Vagina (tissue), 2 donors: Measurements from ENCODE around the gene PRDX6. TPM values are rescaled to one million over a fixed set of nuclear protein-coding genes. Genes with fewer than 3 reads are reported as not detected.

Experiments
- DNase-seq, 2 donors: peaks; one replicate each; pipeline ENCODE4 v3.0.0-alpha.2; 2017; ENCODE audit errors: extremely low spot score in 2 of 2
- H3K27ac ChIP-seq: fragments of 200-600 bp; sonication (generic); one replicate; pipeline ENCODE4 v1.5.1; 2019
- H3K27me3 ChIP-seq: fragments of 200-600 bp; sonication (generic); one replicate; pipeline ENCODE4 v1.5.1; 2019
- H3K36me3 ChIP-seq, 2 donors: fragments of 200-600 bp; sonication (generic); one replicate each; pipeline ENCODE4 v1.5.1; 2017 to 2019
- H3K4me1 ChIP-seq: fragments of 200-600 bp; sonication (generic); one replicate; pipeline ENCODE4 v1.5.1; 2019
- H3K4me3 ChIP-seq, 2 donors: fragments of 200-600 bp; sonication (generic); 1 replicate in 1 of 2; 2 replicates in 1 of 2; pipeline ENCODE4 v1.5.1; 2016 to 2019
- H3K9me3 ChIP-seq: fragments of 200-600 bp; sonication (generic); one replicate; pipeline ENCODE4 v1.5.1; 2019
- CTCF ChIP-seq, 3 experiments: fragments of 450-650 bp in 2 of 3; fragments of 200-600 bp in 1 of 3; sonication (generic) in 1 of 3; IDR thresholded peaks; one replicate each; pipeline ENCODE4 v1.5.1; 2017 to 2019; ENCODE audit warnings: antibody characterized with exemption in 3 of 3, mild to moderate bottlenecking in 2 of 3, moderate library complexity in 2 of 3
- POLR2A ChIP-seq, 2 donors: fragments of 450-650 bp; IDR thresholded peaks; one replicate each; pipeline ENCODE4 v1.6.1; 2017; ENCODE audit warnings: antibody characterized with exemption in 2 of 2, mild to moderate bottlenecking in 2 of 2, moderate library complexity in 2 of 2
- POLR2AphosphoS5 ChIP-seq, 2 donors: sonication (generic); formaldehyde crosslinking; IDR thresholded peaks; one replicate each; pipeline ENCODE4 v1.9.0; 2017; ENCODE audit warnings: antibody characterized with exemption in 2 of 2, mild to moderate bottlenecking in 2 of 2, low read depth in 1 of 2; ENCODE audit not compliant: insufficient read depth in 1 of 2
- intact Hi-C: fragments of 100-400 bp; cut with DNase I; formaldehyde crosslinking; loops from one replicate; pipeline ENCODE4 v1.15.1; 2023
- total RNA-seq: library from RNA; depleted of rRNA; stranded (reverse); fragments of >200 nt; gene quantifications from one replicate; pipeline ENCODE4 v1.2.3, GENCODE V29; 2016

Gene PRDX6
- total RNA-seq, 1 donor from 2014 or later = 245 TPM

GRCh38 chr1:173479649-173480048, 2.5 kb downstream of the PRDX6 start:
- TF ChIP-seq POLR2AphosphoS5 (IDR thresholded peaks at IDR 0.05; ENCODE audit: insufficient read depth in 1 of 2, low read depth in 1 of 2) = no peak
- no peak for TF ChIP-seq CTCF (IDR thresholded peaks at IDR 0.05)
- no peak for TF ChIP-seq POLR2A (IDR thresholded peaks at IDR 0.05)
- peaks cover 0 to 40% of the 10 kb centered on the region in 2 donors for H3K36me3 ChIP-seq
- H3K27ac ChIP-seq = peak overlapping the region; percentile 98
- no peaks in the 10 kb centered on the region for H3K9me3 ChIP-seq
- intact Hi-C loops = loop anchor here (5.0 kb wide), 1 partner anchor 388 kb away; the partner anchor contains the start of genes GAS5 and ZBTB37
- H3K27me3 ChIP-seq = no peaks in the 10 kb centered on the region
- DNase-seq = no peak
- H3K4me3 ChIP-seq = peak overlapping the region; percentile 0 to 16
- peaks cover 43% of the 10 kb centered on the region for H3K4me1 ChIP-seq

- H3K36me3 ChIP-seq = peaks cover 0 to 56% of the 10 kb centered on the region in 2 donors
Observed at GRCh38 chr1:173481195-173481772, 4.1 kb downstream of the PRDX6 start.

DNA sequence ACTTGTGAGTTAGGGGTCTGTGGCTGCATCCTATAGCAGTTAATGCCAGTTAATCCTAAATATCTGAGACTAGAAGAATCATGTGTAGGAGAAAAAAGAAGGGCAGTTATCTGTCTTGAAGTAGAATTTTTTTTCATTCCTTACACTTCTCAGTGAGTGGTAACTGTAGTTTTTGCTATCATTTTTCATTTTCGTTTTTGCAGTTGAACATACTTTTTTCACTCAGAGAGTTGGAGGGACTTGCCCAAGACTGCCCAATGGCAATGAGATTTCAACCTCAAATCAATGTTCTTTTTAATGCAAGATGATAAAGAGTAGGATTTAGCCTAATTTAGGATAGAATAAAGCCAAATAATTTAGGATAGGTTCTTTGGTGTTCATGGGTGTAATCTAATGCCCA, 5.5 kb downstream of the PRDX6 start:
- H3K4me1 ChIP-seq = peaks cover 25% of the 10 kb centered on the region
- peaks cover 0 to 69% of the 10 kb centered on the region in 2 donors for H3K36me3 ChIP-seq
- no peaks in the 10 kb centered on the region for H3K9me3 ChIP-seq
- TF ChIP-seq POLR2A (IDR thresholded peaks at IDR 0.05) (no peak), POLR2AphosphoS5 (IDR thresholded peaks at IDR 0.05; ENCODE audit: insufficient read depth in 1 of 2, low read depth in 1 of 2) (no peak), CTCF (IDR thresholded peaks at IDR 0.05) (no peak)
- H3K4me3 ChIP-seq = no peak overlapping the region
- DNase-seq = no peak
- no peak overlapping the region for H3K27ac ChIP-seq
- intact Hi-C loops = no loop called here
- H3K27me3 ChIP-seq = no peaks in the 10 kb centered on the region

More at GRCh38 chr1:173481195-173481772, 4.1 kb downstream of the PRDX6 start:
- DNase-seq = no peak
- Histone ChIP-seq H3K27ac (no peak overlapping the region), H3K27me3 (no peaks in the 10 kb centered on the region), H3K4me1 (peaks cover 27% of the 10 kb centered on the region), H3K9me3 (no peaks in the 10 kb centered on the region), H3K4me3 (no peak overlapping the region)
- intact Hi-C loops = no loop called here
- no peak for TF ChIP-seq CTCF (IDR thresholded peaks at IDR 0.05)
- TF ChIP-seq POLR2AphosphoS5 (IDR thresholded peaks at IDR 0.05; ENCODE audit: insufficient read depth in 1 of 2, low read depth in 1 of 2) = no peak
- TF ChIP-seq POLR2A (IDR thresholded peaks at IDR 0.05) = no peak

GRCh38 chr1:173484276-173484675, 7.1 kb downstream of the PRDX6 start:
- DNase-seq = no peak
- Histone ChIP-seq H3K27ac (no peak overlapping the region), H3K9me3 (no peaks in the 10 kb centered on the region), H3K36me3 (peaks cover 0 to 80% of the 10 kb centered on the region in 2 donors), H3K4me3 (no peak overlapping the region), H3K4me1 (peaks cover 13% of the 10 kb centered on the region), H3K27me3 (no peaks in the 10 kb centered on the region)
- no peak for TF ChIP-seq CTCF (IDR thresholded peaks at IDR 0.05)
- no peak for TF ChIP-seq POLR2AphosphoS5 (IDR thresholded peaks at IDR 0.05; ENCODE audit: insufficient read depth in 1 of 2, low read depth in 1 of 2)
- no peak for TF ChIP-seq POLR2A (IDR thresholded peaks at IDR 0.05)
- intact Hi-C loops = no loop called here

DNA sequence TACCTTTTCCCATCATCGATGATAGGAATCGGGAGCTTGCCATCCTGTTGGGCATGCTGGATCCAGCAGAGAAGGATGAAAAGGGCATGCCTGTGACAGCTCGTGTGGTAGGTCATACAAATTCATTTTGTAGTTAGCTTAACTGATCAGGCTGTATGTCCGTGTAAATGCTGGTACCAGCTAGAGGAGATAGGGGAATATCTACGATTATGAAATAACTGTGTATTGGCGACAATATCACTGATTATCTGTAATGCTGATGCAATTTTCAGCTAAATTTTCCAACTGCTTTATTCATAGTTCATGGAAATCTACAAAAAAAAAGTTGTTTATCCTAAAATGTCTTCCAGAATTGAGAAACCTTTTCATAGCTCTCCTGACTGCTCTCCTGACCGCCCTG, 8.3 kb downstream of the PRDX6 start:
- H3K36me3 ChIP-seq = peaks cover 0 to 80% of the 10 kb centered on the region in 2 donors
- no peaks in the 10 kb centered on the region for H3K9me3 ChIP-seq
- no peak overlapping the region for H3K27ac ChIP-seq
- DNase-seq = no peak
- no peak overlapping the region for H3K4me3 ChIP-seq
- H3K4me1 ChIP-seq = peaks cover 1% of the 10 kb centered on the region
- TF ChIP-seq CTCF (IDR thresholded peaks at IDR 0.05) (no peak), POLR2A (IDR thresholded peaks at IDR 0.05) (no peak), POLR2AphosphoS5 (IDR thresholded peaks at IDR 0.05; ENCODE audit: insufficient read depth in 1 of 2, low read depth in 1 of 2) (no peak)
- intact Hi-C loops = no loop called here
- no peaks in the 10 kb centered on the region for H3K27me3 ChIP-seq
